ENCODE data around the gene ALOXE3.

- TF ChIP-seq GATA2 (IDR thresholded peaks at IDR 0.05; ENCODE audit: low read depth, low read length) (no peak), GATA3 (IDR thresholded peaks at IDR 0.05; ENCODE audit: low read depth, low read length) (no peak)
Measured at GRCh38 chr17:8080208-8080798, 38.0 kb downstream of the ALOXE3 start.

All from SH-SY5Y (cell line).